H9 (cell line): ENCODE measurements around the gene CASTOR1. TPM values are rescaled to one million over a fixed set of nuclear protein-coding genes. Genes with fewer than 3 reads are reported as not detected.

Experiments
- DNase-seq: peaks from one replicate; pipeline ENCODE4 v3.0.0-alpha.2; 2017
- H2AFZ ChIP-seq: one replicate; pipeline ENCODE4 v1.6.1; 2013; ENCODE audit warnings: mild to moderate bottlenecking, low read length, control low read depth, moderate library complexity
- H2AK5ac ChIP-seq: 2 replicates; pipeline ENCODE4 v1.6.1; 2013; ENCODE audit warnings: low read length, control low read depth, mixed read lengths; ENCODE audit not compliant: insufficient read length
- H2BK120ac ChIP-seq: one replicate; pipeline ENCODE4 v1.6.1; 2013; ENCODE audit warnings: low read depth, mild to moderate bottlenecking, low read length, control low read depth, inconsistent platforms; ENCODE audit not compliant: poor library complexity, severe bottlenecking
- H2BK12ac ChIP-seq: 2 replicates; pipeline ENCODE4 v1.6.1; 2013; ENCODE audit warnings: low read length, control low read depth, mixed read lengths, low read depth; ENCODE audit not compliant: insufficient read length
- H2BK15ac ChIP-seq: 2 replicates; pipeline ENCODE4 v1.6.1; 2013; ENCODE audit warnings: low read depth, low read length, control low read depth
- H2BK20ac ChIP-seq: one replicate; pipeline ENCODE4 v1.6.1; 2013; ENCODE audit warnings: low read depth, mild to moderate bottlenecking, low read length, control low read depth, inconsistent platforms; ENCODE audit not compliant: poor library complexity, severe bottlenecking
- H2BK5ac ChIP-seq: 2 replicates; pipeline ENCODE4 v1.6.1; 2013; ENCODE audit warnings: low read length, control low read depth, mixed read lengths; ENCODE audit not compliant: insufficient read length
- H3K14ac ChIP-seq: 2 replicates; pipeline ENCODE4 v1.6.1; 2013; ENCODE audit warnings: low read length, control low read depth; ENCODE audit not compliant: insufficient read depth
- H3K18ac ChIP-seq: 2 replicates; pipeline ENCODE4 v1.6.1; 2013; ENCODE audit warnings: low read depth, mild to moderate bottlenecking, mixed read lengths, low read length, control low read depth; ENCODE audit not compliant: insufficient read length
- H3K23ac ChIP-seq: 2 replicates; pipeline ENCODE4 v1.6.1; 2013; ENCODE audit warnings: low read length, control low read depth, mixed read lengths, low read depth; ENCODE audit not compliant: insufficient read length
- H3K23me2 ChIP-seq: 2 replicates; pipeline ENCODE4 v1.6.1; 2013; ENCODE audit warnings: low read depth, mild to moderate bottlenecking, mixed read lengths, low read length, control low read depth; ENCODE audit not compliant: insufficient read length, poor library complexity, severe bottlenecking
- H3K27ac ChIP-seq: 2 replicates; pipeline ENCODE4 v1.5.1; 2013; ENCODE audit warnings: low read length, control low read depth, mixed read lengths, low read depth; ENCODE audit not compliant: insufficient read length
- H3K27me3 ChIP-seq: 2 replicates; pipeline ENCODE4 v1.6.1; 2013; ENCODE audit warnings: low read length, control low read depth, inconsistent platforms; ENCODE audit not compliant: insufficient read depth
- H3K4ac ChIP-seq: 2 replicates; pipeline ENCODE4 v1.6.1; 2013; ENCODE audit warnings: low read depth, mild to moderate bottlenecking, control low read depth, inconsistent platforms, low read length, moderate library complexity
- H3K4me1 ChIP-seq: 2 replicates; pipeline ENCODE4 v1.6.1; 2013; ENCODE audit warnings: low read length, control low read depth, inconsistent platforms; ENCODE audit not compliant: insufficient read depth
- H3K4me2 ChIP-seq: 2 replicates; pipeline ENCODE4 v1.6.1; 2013; ENCODE audit warnings: low read length, control low read depth, mixed read lengths; ENCODE audit not compliant: insufficient read length, insufficient read depth
- H3K56ac ChIP-seq: 2 replicates; pipeline ENCODE4 v1.6.1; 2013; ENCODE audit warnings: low read depth, mild to moderate bottlenecking, mixed read lengths, low read length, control low read depth; ENCODE audit not compliant: insufficient read length
- H3K79me1 ChIP-seq: 2 replicates; pipeline ENCODE4 v1.6.1; 2013; ENCODE audit warnings: low read depth, mild to moderate bottlenecking, moderate library complexity, low read length, control low read depth, inconsistent platforms; ENCODE audit not compliant: insufficient read depth, poor library complexity, severe bottlenecking
- H3K79me2 ChIP-seq: 2 replicates; pipeline ENCODE4 v1.6.1; 2013; ENCODE audit warnings: low read length, control low read depth, inconsistent platforms; ENCODE audit not compliant: insufficient read depth
- H3K9ac ChIP-seq: 2 replicates; pipeline ENCODE4 v1.6.1; 2013; ENCODE audit warnings: low read length, control low read depth, mixed read lengths; ENCODE audit not compliant: insufficient read length; ENCODE audit errors: extremely low read depth
- H3K9me3 ChIP-seq: one replicate; pipeline ENCODE4 v1.6.1; 2013; ENCODE audit warnings: low read depth, low read length, inconsistent platforms; ENCODE audit not compliant: control insufficient read depth
- H3T11ph ChIP-seq: one replicate; pipeline ENCODE4 v1.6.1; 2013; ENCODE audit warnings: mild to moderate bottlenecking, low read length, control low read depth, inconsistent platforms
- H4K20me1 ChIP-seq: one replicate; pipeline ENCODE4 v1.6.1; 2013; ENCODE audit not compliant: control insufficient read depth, insufficient read length, insufficient read depth
- H4K5ac ChIP-seq: 2 replicates; pipeline ENCODE4 v1.6.1; 2013; ENCODE audit warnings: low read depth, mild to moderate bottlenecking, mixed read lengths, low read length, control low read depth; ENCODE audit not compliant: insufficient read length
- H4K8ac ChIP-seq: replicated peaks from 2 replicates; pipeline ENCODE4 v1.6.1; 2013; ENCODE audit warnings: low read length, control low read depth, mixed read lengths, low read depth; ENCODE audit not compliant: insufficient read length
- H4K91ac ChIP-seq: 2 replicates; pipeline ENCODE4 v1.6.1; 2013; ENCODE audit warnings: low read depth, mild to moderate bottlenecking, moderate library complexity, mixed read lengths, low read length, control low read depth; ENCODE audit not compliant: insufficient read length
- H3K27ac Mint-ChIP-seq, 3 experiments: 2 replicates in 2 of 3; 3 replicates in 1 of 3; pipeline ENCODE4 v1.8.0; 2020 to 2021; ENCODE audit warnings: mixed read lengths in 3 of 3, mild to moderate bottlenecking in 1 of 3, moderate library complexity in 1 of 3
- H3K27me3 Mint-ChIP-seq: 2 replicates; pipeline ENCODE4 v1.8.0; 2021; ENCODE audit warnings: low read depth, mild to moderate bottlenecking, moderate library complexity, mixed read lengths
- H3K36me3 Mint-ChIP-seq, 3 experiments: 2 replicates in 2 of 3; 3 replicates in 1 of 3; pipeline ENCODE4 v1.8.0; 2020 to 2021; ENCODE audit warnings: low read depth in 3 of 3, mixed read lengths in 3 of 3; ENCODE audit not compliant: insufficient read depth in 1 of 3
- H3K4me1 Mint-ChIP-seq, 2 experiments: 2 replicates each; pipeline ENCODE4 v1.8.0; 2020; ENCODE audit warnings: mixed read lengths in 2 of 2
- H3K4me3 Mint-ChIP-seq, 2 experiments: 2 replicates in 1 of 2; 3 replicates in 1 of 2; pipeline ENCODE4 v1.8.0; 2020 to 2021; ENCODE audit warnings: mild to moderate bottlenecking in 2 of 2, mixed read lengths in 2 of 2, moderate library complexity in 1 of 2
- H3K9me3 Mint-ChIP-seq, 2 experiments: 2 replicates in 1 of 2; 3 replicates in 1 of 2; pipeline ENCODE4 v1.8.0; 2020; ENCODE audit warnings: mild to moderate bottlenecking in 2 of 2, mixed read lengths in 2 of 2, moderate library complexity in 1 of 2
- CTCF ChIP-seq: fragments of 200-600 bp; sonication (generic); conservative IDR thresholded peaks from 3 replicates; pipeline ENCODE4 v1.8.0; 2021; ENCODE audit warnings: antibody characterized with exemption, mild to moderate bottlenecking
- WGBS: extraction: QIAGEN DNeasy Blood & Tissue Kit; methylation state at CpG from one replicate; pipeline ENCODE4 v1.1.7; 2013; ENCODE audit warnings: missing lambda C conversion rate, low lambda C conversion rate, mixed read lengths; ENCODE audit not compliant: insufficient read length; ENCODE audit errors: extremely low coverage; 5-methylcytosine and 5-hydroxymethylcytosine counted together
- total RNA-seq: library from RNA; stranded (reverse); gene quantifications from 2 replicates; pipeline ENCODE4 v1.2.1, GENCODE V29; 2021

CASTOR1 gene
- total RNA-seq, 1 experiment from 2014 or later = 8.8 TPM

DNA sequence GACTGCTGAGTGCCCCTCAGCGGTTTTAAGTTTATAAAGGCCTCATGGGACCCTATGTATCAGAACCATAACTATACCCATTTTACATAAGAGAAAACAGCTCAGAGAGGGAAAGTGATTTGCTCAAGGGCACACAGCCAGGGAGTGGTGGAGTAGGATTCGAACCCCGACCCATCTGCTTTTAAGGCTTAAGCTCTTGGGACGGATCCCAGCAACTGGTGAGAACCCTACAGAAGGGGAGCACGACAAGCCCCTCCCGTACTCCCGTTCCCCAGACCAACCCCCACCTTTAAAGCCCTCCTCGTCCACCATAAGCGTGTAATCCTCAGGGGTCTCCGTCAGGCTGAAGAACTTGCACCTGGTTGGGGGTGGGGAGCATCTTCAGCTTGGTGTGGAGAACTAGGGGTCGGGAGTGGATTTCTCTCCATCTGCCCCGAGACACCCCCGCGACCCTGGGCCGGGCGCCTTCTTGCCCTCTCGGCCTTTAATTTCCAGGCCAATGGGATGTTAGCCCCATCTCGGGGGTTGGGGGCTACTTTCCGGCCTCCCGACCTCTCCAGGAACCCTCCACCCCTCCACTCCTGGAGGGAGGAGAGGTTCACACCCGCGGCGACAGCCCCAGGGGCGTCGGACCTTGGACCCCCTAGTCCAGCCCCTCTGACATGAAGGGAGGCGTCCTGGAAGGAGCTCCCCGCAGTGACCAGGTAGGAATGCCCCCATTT, 725 bp downstream of the CASTOR1 start:
- WGBS = no CpG with 5 or more reads among the region's 27 CpGs
- no peak overlapping the region for H2BK20ac ChIP-seq
- H3K27ac ChIP-seq = no peak overlapping the region
- no peak overlapping the region for H4K8ac ChIP-seq
- H3K79me1 ChIP-seq = no peaks in the 10 kb centered on the region
- H3K79me2 ChIP-seq = no peaks in the 10 kb centered on the region
- H3K23ac ChIP-seq = no peak overlapping the region
- no peaks in the 10 kb centered on the region for H3K9me3 Mint-ChIP-seq
- H2AK5ac ChIP-seq = no peak overlapping the region
- no peak for TF ChIP-seq CTCF
- peaks cover 5 to 16% of the 10 kb centered on the region in 2 experiments for H3K4me1 Mint-ChIP-seq
- no peak for DNase-seq
- H3K4me2 ChIP-seq = peak overlapping the region; percentile 61
- H2AFZ ChIP-seq = no peak overlapping the region
- no peak overlapping the region for H3K4ac ChIP-seq
- H3K56ac ChIP-seq = no peak overlapping the region
- no peaks in the 10 kb centered on the region; the same call in 1 of the 2 replicates for H3K4me1 ChIP-seq
- no peak overlapping the region for H3T11ph ChIP-seq
- H3K18ac ChIP-seq = no peak overlapping the region
- no peak overlapping the region for H3K9ac ChIP-seq
- no peak overlapping the region for H2BK5ac ChIP-seq
- H3K9me3 ChIP-seq = no peaks in the 10 kb centered on the region
- H3K14ac ChIP-seq = no peak overlapping the region; the same call in 1 of the 2 replicates
- no peak overlapping the region for H4K91ac ChIP-seq
- H3K27me3 ChIP-seq = no peaks in the 10 kb centered on the region
- H3K23me2 ChIP-seq = peaks cover 8% of the 10 kb centered on the region
- H2BK15ac ChIP-seq = no peak overlapping the region
- no peak overlapping the region for H2BK12ac ChIP-seq
- H3K27ac Mint-ChIP-seq = peak overlapping the region in 2 of 3 experiments; percentile 50 to 92; a peak in 3 of 7 replicates
- H3K4me3 Mint-ChIP-seq = peak overlapping the region; percentile 67 to 81
- no peaks in the 10 kb centered on the region for H4K20me1 ChIP-seq
- peaks cover 0 to 10% (median 2%) of the 10 kb centered on the region in 3 experiments; a peak in 4 of 7 replicates for H3K36me3 Mint-ChIP-seq
- no peak overlapping the region for H2BK120ac ChIP-seq
- no peaks in the 10 kb centered on the region for H3K27me3 Mint-ChIP-seq
- no peak overlapping the region for H4K5ac ChIP-seq
